HG02678 (cell line): ENCODE measurements around the gene DNAAF8.
"Not testable (repeated sequence)": the region's sequence is repeated elsewhere in the genome, so short reads cannot be mapped to it uniquely, and the experiment has no call there.

Experiments used
- ATAC-seq: cut with Tn5 transposase; IDR thresholded peaks from one replicate; pipeline ENCODE4 v1.9.1; 2021; ENCODE audit warnings: mild to moderate bottlenecking, moderate library complexity; ENCODE audit not compliant: unreplicated experiment

The DNAAF8 gene

GRCh38 chr16:4723071-4723767 lies 11.1 kb upstream of the DNAAF8 start:
- ATAC-seq = no peak

GRCh38 chr16:4724661-4725270 lies 9.6 kb upstream of the DNAAF8 start:
- ATAC-seq = no peak

DNA sequence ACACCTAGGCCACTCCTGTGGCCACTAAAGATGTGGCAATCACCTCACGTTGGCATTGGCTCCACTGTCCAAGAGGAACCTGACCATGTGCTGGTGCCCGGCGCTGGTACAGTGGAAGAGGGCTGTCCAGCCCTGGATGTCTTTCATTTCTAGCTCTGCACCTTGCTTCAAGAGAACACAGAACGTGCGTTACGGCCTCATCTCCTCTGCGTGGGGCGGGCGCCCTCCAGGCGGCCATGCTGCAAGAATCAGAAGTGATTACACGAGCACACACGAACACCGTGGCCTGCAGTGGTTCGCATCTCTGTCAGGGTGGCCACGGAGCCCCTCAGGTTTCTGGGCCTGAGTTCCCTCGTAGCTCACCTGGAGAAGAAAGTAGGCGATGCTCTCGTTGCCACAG lies 7.7 kb upstream of the DNAAF8 start:
- ATAC-seq = no peak

GRCh38 chr16:4728676-4729075 lies 5.7 kb upstream of the DNAAF8 start:
- no peak for ATAC-seq

GRCh38 chr16:4729876-4730275 lies 4.5 kb upstream of the DNAAF8 start:
- no peak for ATAC-seq

DNA sequence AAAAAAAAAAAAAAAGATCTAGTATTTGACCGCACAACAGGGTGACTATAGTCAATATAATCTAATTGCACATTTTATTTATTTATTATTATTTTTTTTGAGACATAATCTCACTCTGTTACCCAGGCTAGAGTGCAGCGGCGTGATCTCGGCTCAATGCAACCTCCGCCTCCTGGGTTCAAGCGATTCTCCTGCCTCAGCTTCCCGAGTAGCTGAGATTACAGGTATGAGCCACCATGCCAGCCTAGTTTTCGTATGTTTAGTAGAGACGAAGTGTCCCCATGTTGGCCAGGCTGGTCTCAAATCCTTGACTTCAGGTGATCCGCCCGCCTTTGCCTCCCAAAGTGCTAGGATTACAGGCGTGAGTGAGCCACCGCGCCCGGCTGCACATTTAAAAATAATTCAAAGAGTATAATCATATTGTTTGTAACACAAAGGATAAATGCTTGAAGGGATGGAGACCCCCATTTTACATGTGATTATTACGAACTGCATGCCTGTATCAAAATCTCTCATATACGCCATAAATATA lies 1.1 kb upstream of the DNAAF8 start:
- ATAC-seq = no peak

DNA sequence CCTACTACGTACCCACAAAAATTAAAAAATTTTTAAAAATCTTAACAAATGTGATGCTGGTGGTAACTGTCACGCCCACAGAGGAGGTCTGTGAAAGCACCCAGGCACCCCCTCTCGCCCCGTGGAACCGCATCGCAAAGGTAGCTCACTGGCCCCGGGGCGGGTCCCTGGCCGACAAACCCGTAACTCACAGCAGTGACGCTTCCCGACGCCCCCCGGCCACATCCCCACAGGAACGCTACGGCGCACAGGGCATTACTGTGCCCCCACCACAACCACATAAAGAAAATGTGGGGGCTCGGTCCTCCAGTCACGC lies 632 bp upstream of the DNAAF8 start:
- ATAC-seq = no peak

- peak; percentile 64 for ATAC-seq
These were observed 596 bp downstream of the DNAAF8 start for GRCh38 chr16:4734730-4735535.

DNA sequence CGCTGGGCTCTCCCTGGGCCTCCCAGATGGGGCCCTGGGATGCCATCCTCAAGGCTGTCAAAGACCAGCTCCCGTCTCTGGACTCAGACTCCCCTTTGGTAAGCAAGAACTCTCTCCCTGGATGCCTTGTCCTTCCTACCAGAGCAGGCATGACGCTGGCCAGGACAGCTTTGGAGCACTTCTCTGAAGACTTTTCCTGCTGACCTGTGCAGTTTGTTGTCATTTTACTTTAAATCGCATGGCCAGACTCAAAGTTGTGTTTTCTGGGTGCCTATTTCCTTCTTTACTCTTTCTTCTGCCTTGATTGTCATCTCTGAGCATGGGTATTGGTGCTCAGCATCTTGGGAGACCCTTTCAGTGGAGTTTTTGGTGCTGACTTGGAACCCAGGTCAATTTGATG lies 2.2 kb downstream of the DNAAF8 start:
- no peak for ATAC-seq

GRCh38 chr16:4737545-4737944 lies 3.2 kb downstream of the DNAAF8 start:
- no peak for ATAC-seq

DNA sequence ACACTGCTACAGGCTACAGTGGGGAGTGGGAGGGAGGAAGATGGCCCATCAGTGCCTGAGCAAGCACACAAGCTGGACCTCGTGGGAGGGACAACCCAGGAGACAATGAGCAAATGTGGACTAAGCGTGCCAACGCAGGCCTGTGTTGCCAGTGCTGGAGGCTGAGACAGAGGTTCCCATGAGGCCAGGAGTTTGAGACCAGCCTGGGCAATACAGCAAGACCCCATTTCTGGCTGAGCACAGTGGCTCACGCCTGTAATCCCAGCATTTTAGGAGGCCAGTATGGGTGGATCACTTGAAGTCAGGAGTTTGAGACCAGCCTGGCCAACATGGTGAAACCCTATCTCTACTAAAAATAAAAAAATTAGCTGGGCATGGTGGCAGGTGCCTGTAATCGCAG lies 4.0 kb downstream of the DNAAF8 start:
- not testable (repeated sequence) for ATAC-seq

DNA sequence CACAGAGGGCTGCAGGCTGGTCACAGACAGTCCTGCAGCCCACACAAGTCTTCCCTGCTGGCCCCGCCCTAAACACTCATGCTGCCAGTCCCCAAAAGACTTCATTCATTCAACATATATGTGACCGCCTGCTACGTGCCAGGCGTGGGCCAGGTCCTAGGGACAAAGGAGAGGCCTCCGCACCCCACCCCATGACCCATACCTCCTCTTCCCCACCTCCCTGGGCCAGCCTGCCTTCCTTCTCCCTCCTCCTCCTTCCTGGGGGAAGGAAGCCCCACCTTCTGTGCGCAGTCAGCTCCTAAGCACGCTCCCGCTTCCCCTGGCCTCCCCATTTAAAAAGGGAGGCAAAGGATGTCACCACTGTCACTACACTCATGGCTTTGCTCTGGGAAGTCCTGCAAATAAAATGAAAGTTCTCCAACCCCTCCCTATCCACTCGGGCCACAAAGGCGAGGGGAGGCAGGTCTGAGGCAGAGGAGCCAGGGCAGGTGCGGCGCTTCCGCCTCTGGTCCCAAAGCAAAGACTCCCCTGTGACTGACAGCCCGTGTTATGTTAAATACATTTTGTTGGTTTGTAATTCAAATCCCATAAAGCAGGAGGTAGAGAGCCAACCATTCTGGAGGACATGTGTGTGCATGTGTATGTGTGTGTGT lies 9.0 kb downstream of the DNAAF8 start:
- ATAC-seq = no peak

DNA sequence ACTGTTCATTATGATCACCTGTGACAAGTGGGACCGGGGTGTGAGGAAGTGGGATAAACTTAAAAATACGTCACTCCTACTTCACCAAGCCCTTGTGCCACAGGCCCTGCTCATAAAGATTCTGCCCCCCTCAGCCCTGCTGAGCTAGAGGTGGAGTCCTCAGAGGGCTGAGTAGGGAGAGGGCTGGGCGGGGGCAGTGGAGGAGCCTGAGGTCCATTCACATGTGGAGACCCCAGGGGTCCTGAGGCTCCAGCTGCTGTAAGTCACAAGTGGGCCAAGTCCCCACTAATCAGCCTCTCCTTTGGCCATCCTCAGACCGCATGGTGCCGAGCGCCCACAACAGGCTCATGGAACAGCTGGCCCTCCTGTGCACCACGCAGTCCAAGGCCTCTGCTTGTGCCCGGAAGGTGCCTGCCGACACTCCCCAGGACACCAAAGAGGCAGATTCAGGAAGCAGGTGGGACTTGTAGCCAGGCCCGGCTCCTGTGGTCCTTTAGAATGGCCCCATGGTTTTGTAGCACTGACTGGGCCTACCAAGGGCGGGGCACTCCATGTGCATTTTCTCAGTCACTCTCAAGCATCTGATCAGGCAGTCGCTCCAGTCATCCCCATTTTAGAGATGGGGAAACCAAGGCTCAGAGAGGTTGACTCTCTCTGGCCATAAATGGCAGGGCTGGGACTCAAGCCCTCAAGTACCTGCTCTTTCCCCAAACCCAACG lies 10.4 kb downstream of the DNAAF8 start:
- ATAC-seq = no peak

DNA sequence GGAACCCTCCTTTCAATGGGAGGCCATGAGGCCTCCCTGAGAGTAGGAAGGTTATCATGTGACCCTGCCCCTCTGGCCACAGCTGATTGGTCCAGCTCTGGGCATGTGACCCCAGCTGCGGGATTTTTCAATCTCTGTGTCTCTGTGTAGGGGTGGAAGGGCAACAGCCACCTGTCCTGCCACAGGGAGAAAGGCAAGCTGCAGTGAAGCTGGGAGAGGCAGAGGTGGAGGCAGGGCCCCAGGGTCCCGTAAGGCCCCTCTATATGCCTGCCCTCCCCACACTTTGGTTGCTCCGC lies 10.9 kb downstream of the DNAAF8 start:
- ATAC-seq = no peak

GRCh38 chr16:4746215-4746614 lies 11.9 kb downstream of the DNAAF8 start:
- ATAC-seq = no peak

DNA sequence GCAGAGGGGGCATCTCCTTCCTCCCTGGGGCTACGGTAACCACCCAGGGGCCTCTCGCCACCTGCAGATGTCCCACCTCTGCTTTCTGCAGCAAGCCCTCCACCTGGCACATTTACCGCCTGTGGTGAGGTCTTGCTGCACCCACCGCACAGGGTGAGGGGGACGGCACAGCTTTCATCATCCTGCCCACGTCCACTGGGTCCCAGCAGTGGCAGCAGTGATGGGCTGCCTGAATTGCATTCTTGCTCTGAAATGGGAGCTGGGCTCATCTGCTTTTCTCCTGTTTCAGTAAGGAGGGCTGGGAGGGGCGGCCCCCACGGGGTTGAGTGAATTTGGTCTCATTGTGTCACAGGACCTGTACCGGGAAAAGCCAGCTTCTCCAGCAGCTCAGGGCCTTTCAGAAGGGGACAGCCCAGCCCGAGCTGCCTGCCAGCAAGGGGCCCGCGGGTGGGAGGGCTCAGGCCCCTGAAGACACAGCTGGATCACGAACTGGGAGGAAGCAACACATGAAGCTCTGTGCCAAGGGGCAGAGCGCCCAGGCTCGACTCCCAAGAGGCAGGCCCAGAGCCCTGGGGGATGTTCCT lies 12.7 kb downstream of the DNAAF8 start:
- ATAC-seq = no peak

- ATAC-seq = no peak
These were observed 13.8 kb downstream of the DNAAF8 start for GRCh38 chr16:4747906-4748681.

DNA sequence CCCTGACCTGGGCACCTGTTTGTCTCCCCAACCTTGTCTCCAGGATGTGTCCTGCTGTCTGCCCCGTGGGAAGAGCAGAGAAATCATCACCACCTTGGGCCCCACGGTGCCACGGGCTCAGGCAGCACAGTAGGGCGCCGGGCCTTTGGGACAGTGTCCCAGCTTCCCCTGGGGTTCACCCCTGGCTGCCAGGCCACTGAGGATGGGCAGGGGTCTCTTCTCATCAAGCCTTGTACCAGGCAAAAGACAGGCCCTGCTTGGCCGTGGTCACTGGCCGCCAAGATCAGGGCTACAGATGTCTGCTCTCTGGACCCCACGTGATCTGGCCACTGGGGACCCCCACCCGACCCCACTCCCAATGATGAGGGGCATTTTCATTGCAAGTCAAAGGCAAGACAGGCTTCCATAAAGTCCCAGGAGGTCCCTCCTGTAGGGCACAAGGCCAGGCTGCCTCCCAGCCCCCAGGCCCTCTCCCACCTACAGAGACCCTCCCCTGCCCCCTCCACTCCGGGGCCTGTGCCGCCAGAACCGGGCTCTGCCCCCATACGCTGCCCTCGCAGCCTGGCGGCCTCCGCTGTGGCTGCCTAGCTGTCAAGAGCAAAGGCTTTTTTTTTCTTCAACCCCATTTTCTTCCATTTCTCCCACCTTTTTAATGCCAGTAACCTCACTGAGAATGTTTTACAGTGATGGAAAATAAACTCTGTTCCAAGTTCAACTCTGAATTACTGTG lies 14.5 kb downstream of the DNAAF8 start:
- no peak for ATAC-seq

- ATAC-seq = no peak
These were observed 15.4 kb downstream of the DNAAF8 start for GRCh38 chr16:4749700-4750257.
